ENCODE data around the gene IPO9.

IPO9 gene

GRCh38 chr1:201828820-201829774 is at the start of gene IPO9:
Gene IPO9, plus strand, starts transcription at chr1:201829157. Its CDS starts 53 bp downstream, at chr1:201829210.
- DNase-seq = peak; percentile 89

GRCh38 chr1:201779351-201779880 is 49.5 kb upstream of the IPO9 start:
- DNase-seq = no peak

GRCh38 chr1:201780952-201781351 is 48.0 kb upstream of the IPO9 start:
- no peak for DNase-seq

GRCh38 chr1:201781437-201781836 is 47.5 kb upstream of the IPO9 start:
- DNase-seq = no peak

- no peak for DNase-seq
Measured at GRCh38 chr1:201782353-201782752, 46.6 kb upstream of the IPO9 start.

- no peak for DNase-seq
Measured at GRCh38 chr1:201783058-201783457, 45.9 kb upstream of the IPO9 start.

GRCh38 chr1:201783572-201783971 is 45.4 kb upstream of the IPO9 start:
- DNase-seq = no peak

- DNase-seq = no peak
Measured at GRCh38 chr1:201785291-201785690, 43.7 kb upstream of the IPO9 start.

- no peak for DNase-seq
Measured at GRCh38 chr1:201786824-201787223, 42.1 kb upstream of the IPO9 start.

GRCh38 chr1:201788296-201788695 is 40.7 kb upstream of the IPO9 start:
- no peak for DNase-seq

GRCh38 chr1:201789245-201789644 is 39.7 kb upstream of the IPO9 start:
- DNase-seq = no peak

- no peak for DNase-seq
Measured at GRCh38 chr1:201790261-201790660, 38.7 kb upstream of the IPO9 start.

- no peak for DNase-seq
Measured at GRCh38 chr1:201791051-201791778, 37.7 kb upstream of the IPO9 start.

GRCh38 chr1:201791779-201792173 is 37.2 kb upstream of the IPO9 start:
- DNase-seq = no peak

GRCh38 chr1:201792534-201793305 is 36.2 kb upstream of the IPO9 start:
- DNase-seq = peak; percentile 30

- no peak for DNase-seq
Measured at GRCh38 chr1:201793306-201793925, 35.5 kb upstream of the IPO9 start.

- no peak for DNase-seq
Measured at GRCh38 chr1:201795066-201795465, 33.9 kb upstream of the IPO9 start.

- DNase-seq = no peak
Measured at GRCh38 chr1:201800246-201800645, 28.7 kb upstream of the IPO9 start.

GRCh38 chr1:201806801-201807200 is 22.2 kb upstream of the IPO9 start:
- DNase-seq = no peak

GRCh38 chr1:201807958-201808632 is 20.9 kb upstream of the IPO9 start:
- DNase-seq = no peak

- no peak for DNase-seq
Measured at GRCh38 chr1:201808633-201808990, 20.3 kb upstream of the IPO9 start.

GRCh38 chr1:201809876-201810275 is 19.1 kb upstream of the IPO9 start:
- DNase-seq = no peak
